RWPE2 (cell line): Measurements from ENCODE around the gene CHN2.

Experiments
- ATAC-seq: fragments of 200-7000 bp; cut with Tn5 transposase; 3 replicates; pipeline ENCODE4 v1.9.1; 2021; ENCODE audit warnings: low read depth
- DNase-seq: peaks from one replicate; pipeline ENCODE4 v3.0.0-alpha.2; 2020; ENCODE audit warnings: low spot score
- H3K27ac ChIP-seq: fragments of 450-650 bp; 2 replicates; pipeline ENCODE4 v1.5.1; 2017; ENCODE audit warnings: mild to moderate bottlenecking; ENCODE audit not compliant: poor library complexity, severe bottlenecking
- H3K27me3 ChIP-seq: fragments of 250-450 bp; sonication (Bioruptor Pico); 2 replicates; pipeline ENCODE4 v1.5.1; 2021; ENCODE audit warnings: mild to moderate bottlenecking, moderate library complexity; ENCODE audit not compliant: insufficient read depth, poor library complexity, severe bottlenecking
- H3K36me3 ChIP-seq: fragments of 250-450 bp; sonication (Bioruptor Pico); 2 replicates; pipeline ENCODE4 v1.5.1; 2020; ENCODE audit warnings: low read depth, mild to moderate bottlenecking, moderate library complexity
- H3K4me1 ChIP-seq: fragments of 250-450 bp; sonication (Bioruptor Pico); 2 replicates; pipeline ENCODE4 v1.5.1; 2021; ENCODE audit warnings: mild to moderate bottlenecking, moderate library complexity; ENCODE audit not compliant: insufficient read depth, poor library complexity, severe bottlenecking
- H3K4me3 ChIP-seq: fragments of 250-450 bp; sonication (Bioruptor Pico); 2 replicates; pipeline ENCODE4 v1.5.1; 2021; ENCODE audit warnings: mild to moderate bottlenecking, moderate library complexity; ENCODE audit not compliant: severe bottlenecking
- H3K9me3 ChIP-seq: fragments of 250-450 bp; sonication (Bioruptor Pico); 2 replicates; pipeline ENCODE4 v1.5.1; 2021; ENCODE audit warnings: mild to moderate bottlenecking, moderate library complexity; ENCODE audit not compliant: severe bottlenecking
- CTCF ChIP-seq: fragments of 450-650 bp; IDR thresholded peaks from one replicate; pipeline ENCODE4 v1.5.1; 2017; ENCODE audit warnings: mild to moderate bottlenecking, moderate library complexity; ENCODE audit not compliant: poor library complexity, severe bottlenecking

CHN2 gene

DNA sequence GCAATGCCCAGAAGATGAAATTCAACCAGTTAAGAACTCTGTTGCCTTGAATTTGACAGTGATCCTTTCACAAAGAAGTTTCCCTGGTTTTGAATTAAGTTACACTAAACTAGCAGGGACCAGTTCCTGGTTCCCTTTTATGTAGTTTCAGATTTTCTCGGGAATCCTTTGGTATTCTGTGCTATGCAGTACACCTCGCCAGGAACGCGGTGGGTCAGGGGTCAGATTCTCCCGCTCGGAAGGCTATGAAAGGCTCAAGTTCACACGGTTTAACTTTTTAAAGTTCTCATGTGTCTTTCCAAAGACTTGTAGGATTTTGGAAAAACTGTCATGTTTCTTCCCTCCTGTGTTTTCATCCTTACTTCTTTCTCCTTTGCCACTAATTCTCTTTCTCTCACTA is 264.4 kb downstream of the CHN2 start:
- Histone ChIP-seq H3K9me3 (no peaks in the 10 kb centered on the region), H3K27ac (no peak overlapping the region), H3K4me3 (no peak overlapping the region), H3K36me3 (no peaks in the 10 kb centered on the region), H3K4me1 (no peaks in the 10 kb centered on the region), H3K27me3 (no peaks in the 10 kb centered on the region)
- no peak for ATAC-seq
- no peak for DNase-seq
- TF ChIP-seq CTCF: no peak

- H3K4me3 ChIP-seq: no peak overlapping the region
- no peak for ATAC-seq
Measured at GRCh38 chr7:29459589-29459988, 265.0 kb downstream of the CHN2 start.

DNA sequence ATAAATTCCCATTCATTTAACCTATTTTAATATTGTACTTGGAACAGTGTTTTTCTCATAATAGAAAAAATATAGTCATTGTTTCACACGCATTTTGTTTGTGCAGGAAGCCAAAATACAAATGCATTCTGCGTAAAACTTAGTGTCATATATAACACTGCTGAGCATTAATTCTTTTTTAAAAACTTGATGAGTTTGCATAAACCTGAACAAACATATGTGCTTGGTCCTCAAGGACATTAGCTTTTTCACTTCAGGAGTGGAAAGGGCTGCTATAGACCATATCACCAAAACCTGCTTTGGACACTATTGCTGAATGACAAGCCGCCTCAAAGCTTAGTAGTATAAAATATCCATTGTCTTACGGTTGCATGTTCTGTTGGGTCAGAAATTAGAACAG is 267.4 kb downstream of the CHN2 start:
- Histone ChIP-seq H3K9me3 (no peaks in the 10 kb centered on the region), H3K27me3 (no peaks in the 10 kb centered on the region), H3K4me3 (no peak overlapping the region), H3K36me3 (no peaks in the 10 kb centered on the region), H3K4me1 (no peaks in the 10 kb centered on the region), H3K27ac (no peak overlapping the region)
- no peak for TF ChIP-seq CTCF
- no peak for ATAC-seq
- DNase-seq: no peak

More at GRCh38 chr7:29459589-29459988, 265.0 kb downstream of the CHN2 start:
- no peak for DNase-seq
- no peak for TF ChIP-seq CTCF
- Histone ChIP-seq H3K9me3 (no peaks in the 10 kb centered on the region), H3K27ac (no peak overlapping the region), H3K36me3 (no peaks in the 10 kb centered on the region), H3K4me1 (no peaks in the 10 kb centered on the region), H3K27me3 (no peaks in the 10 kb centered on the region)

DNA sequence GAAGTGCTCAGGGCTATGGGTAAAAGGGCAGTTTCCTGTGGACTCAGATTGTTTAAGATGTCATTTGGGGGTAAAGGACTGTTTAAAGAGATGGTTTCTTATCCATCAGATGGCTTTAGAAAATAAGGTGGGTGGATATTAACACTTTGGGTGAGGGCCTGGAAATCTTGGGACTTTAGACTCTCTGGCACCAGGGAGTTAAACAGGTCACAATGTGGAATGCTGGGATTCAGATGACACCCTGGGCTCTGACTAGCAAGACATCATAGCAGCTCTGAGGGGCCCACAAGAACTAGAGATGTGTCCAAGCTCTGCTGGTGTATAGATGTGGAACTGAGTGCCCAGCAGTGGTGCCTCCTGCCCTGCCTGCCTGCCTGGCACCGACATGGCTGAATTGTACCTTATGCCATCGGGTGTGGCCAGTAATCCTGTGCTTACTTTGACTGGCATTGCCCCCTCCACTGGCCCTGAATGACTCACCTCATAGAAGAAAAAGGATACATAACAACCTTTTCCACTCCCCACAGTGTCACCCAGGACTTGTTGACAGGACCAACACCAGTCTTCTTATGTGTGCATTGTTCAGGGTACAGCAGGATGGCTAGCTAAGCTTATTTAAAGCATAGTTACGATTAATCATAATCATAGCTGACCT is 269.1 kb downstream of the CHN2 start:
- no peak for TF ChIP-seq CTCF
- H3K27ac ChIP-seq: no peak overlapping the region
- H3K27me3 ChIP-seq: no peaks in the 10 kb centered on the region
- H3K36me3 ChIP-seq: no peaks in the 10 kb centered on the region
- no peaks in the 10 kb centered on the region for H3K9me3 ChIP-seq
- DNase-seq: no peak
- no peaks in the 10 kb centered on the region for H3K4me1 ChIP-seq
- no peak for ATAC-seq
- H3K4me3 ChIP-seq: no peak overlapping the region

GRCh38 chr7:29464753-29465152 is 270.2 kb downstream of the CHN2 start:
- H3K36me3 ChIP-seq: no peaks in the 10 kb centered on the region
- H3K4me1 ChIP-seq: no peaks in the 10 kb centered on the region
- DNase-seq: no peak
- no peak overlapping the region for H3K4me3 ChIP-seq
- ATAC-seq: no peak
- TF ChIP-seq CTCF: no peak
- H3K27ac ChIP-seq: no peak overlapping the region
- H3K9me3 ChIP-seq: no peaks in the 10 kb centered on the region
- no peaks in the 10 kb centered on the region for H3K27me3 ChIP-seq
